ENCODE measurements around the gene XRCC6.
"Not testable (repeated sequence)": the region's sequence is repeated elsewhere in the genome, so short reads cannot be mapped to it uniquely, and the experiment has no call there.

The XRCC6 gene

DNA sequence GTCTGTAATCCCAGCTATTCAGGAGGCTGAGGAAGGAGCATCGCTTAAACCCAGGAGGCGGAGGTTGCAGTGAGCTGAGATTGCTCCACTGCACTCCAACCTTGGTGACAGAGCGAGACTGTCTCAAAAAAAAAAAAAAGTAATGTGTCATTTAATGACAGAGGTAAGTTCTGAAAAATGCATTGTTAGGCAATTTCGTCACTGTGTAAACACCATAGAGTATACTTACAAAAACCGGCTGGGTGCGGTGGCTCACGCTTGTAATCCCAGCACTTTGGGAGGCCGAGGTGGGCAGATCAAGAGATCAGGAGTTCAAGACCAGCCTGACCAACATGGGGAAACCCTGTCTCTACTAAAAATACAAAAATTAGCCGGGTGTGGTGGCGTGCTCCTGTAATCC, 51.0 kb downstream of the XRCC6 start:
- not testable (repeated sequence) for DNase-seq (ENCODE audit: low read depth); H3K27me3 ChIP-seq (replicated peaks; ENCODE audit: control insufficient read depth, insufficient read depth, low read length); H3K4me3 ChIP-seq (ENCODE audit: low read length); H3K9ac ChIP-seq (ENCODE audit: low read length); H3K9me3 ChIP-seq (ENCODE audit: control insufficient read depth, low read length); H3K4me1 ChIP-seq (ENCODE audit: control insufficient read depth, insufficient read depth, low read length)
- H3K36me3 ChIP-seq (ENCODE audit: control insufficient read depth, insufficient read depth, low read length, severe bottlenecking) = peaks cover 33% of the 10 kb centered on the region

DNA sequence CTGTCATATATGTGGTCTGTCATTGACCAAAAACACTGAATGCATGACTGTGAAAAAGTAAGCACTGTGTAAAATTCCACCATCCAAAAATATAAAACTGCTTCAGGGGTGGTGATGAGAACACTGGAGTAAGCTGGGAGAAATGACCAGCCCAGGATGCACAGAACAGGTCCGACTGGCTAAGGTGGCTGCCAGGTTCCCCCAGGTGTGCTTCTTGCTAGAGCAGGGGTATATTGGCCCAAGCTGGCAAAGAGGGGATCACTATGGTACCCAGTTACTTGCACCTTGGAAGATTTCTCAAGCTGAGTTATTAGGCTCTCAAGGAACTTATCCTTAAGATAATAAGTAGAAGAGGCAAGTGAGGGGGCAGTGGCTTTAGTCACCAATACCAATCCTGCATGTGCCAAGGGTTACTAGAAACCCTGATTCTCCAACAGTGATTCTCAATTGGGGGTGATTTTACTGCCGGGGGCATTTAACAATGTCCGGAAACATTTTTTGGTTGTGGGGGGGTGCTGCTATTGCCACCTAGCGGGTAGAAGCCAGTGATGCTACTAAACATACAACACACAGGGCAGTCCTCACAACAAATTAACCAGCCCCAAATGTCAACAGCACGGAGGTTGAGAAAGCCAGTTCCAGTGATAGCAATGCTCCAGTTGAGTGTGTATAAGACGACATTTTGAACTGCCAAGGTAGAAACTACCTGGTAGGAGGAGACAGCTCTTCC, 51.9 kb downstream of the XRCC6 start:
- DNase-seq (ENCODE audit: low read depth) = no peak
- no peaks in the 10 kb centered on the region for H3K9me3 ChIP-seq (ENCODE audit: control insufficient read depth, low read length)
- H3K27me3 ChIP-seq (replicated peaks; ENCODE audit: control insufficient read depth, insufficient read depth, low read length) = no peaks in the 10 kb centered on the region
- no peak overlapping the region for H3K4me3 ChIP-seq (ENCODE audit: low read length)
- no peaks in the 10 kb centered on the region for H3K4me1 ChIP-seq (ENCODE audit: control insufficient read depth, insufficient read depth, low read length)
- peaks cover 34% of the 10 kb centered on the region for H3K36me3 ChIP-seq (ENCODE audit: control insufficient read depth, insufficient read depth, low read length, severe bottlenecking)
- H3K9ac ChIP-seq (ENCODE audit: low read length) = no peak overlapping the region

DNA sequence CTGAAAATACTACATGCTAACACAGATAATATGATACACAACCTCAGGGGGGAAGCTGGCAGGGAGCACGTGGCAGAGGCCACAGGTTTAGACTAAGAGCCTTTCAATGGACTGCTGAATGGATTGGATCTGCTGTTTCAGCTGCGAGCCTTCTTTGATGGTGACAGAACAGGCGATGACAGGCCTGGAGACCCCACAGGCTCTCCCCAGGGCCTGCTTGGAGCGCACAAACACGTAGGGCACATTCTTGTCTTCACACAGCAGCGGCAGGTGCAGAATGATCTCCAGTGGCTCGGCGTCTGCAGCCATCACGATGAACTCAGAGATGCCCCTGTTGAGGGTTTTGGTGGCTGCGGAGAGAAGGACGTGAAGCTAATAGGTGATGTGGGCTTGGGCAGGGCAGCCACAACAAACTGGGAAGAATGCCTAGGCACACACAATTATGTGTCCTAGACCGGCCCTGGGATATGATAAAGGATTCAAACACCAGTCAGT, 53.8 kb downstream of the XRCC6 start:
- Histone ChIP-seq H3K9ac (ENCODE audit: low read length) (no peak overlapping the region), H3K36me3 (ENCODE audit: control insufficient read depth, insufficient read depth, low read length, severe bottlenecking) (peaks cover 51% of the 10 kb centered on the region)

DNA sequence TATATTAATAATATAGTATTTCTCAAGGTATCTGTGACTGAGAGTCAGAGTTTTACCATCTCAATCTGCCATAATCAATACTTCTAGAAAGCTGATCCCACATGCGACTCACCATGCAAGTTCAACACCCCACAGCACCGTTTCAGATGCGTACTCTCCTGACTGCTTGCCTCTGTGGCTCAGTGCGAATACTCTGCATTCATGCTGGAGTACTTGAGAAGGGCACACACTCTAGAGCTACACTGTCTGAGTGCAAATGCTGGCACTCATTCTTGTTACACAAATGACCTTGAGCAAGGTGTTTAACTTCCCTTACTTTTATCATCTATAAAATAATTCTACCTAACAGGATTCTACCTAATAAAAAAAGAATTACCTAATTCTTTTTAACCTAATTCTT, 55.0 kb downstream of the XRCC6 start:
- Histone ChIP-seq H3K9ac (ENCODE audit: low read length) (no peak overlapping the region), H3K9me3 (ENCODE audit: control insufficient read depth, low read length) (no peaks in the 10 kb centered on the region), H3K4me1 (ENCODE audit: control insufficient read depth, insufficient read depth, low read length) (no peaks in the 10 kb centered on the region), H3K4me3 (ENCODE audit: low read length) (no peak overlapping the region), H3K27me3 (replicated peaks; ENCODE audit: control insufficient read depth, insufficient read depth, low read length) (no peaks in the 10 kb centered on the region), H3K36me3 (ENCODE audit: control insufficient read depth, insufficient read depth, low read length, severe bottlenecking) (peaks cover 58% of the 10 kb centered on the region)
- no peak for DNase-seq (ENCODE audit: low read depth)

More for the DNA sequence above, 53.8 kb downstream of the XRCC6 start:
- Histone ChIP-seq H3K4me1 (ENCODE audit: control insufficient read depth, insufficient read depth, low read length) (no peaks in the 10 kb centered on the region), H3K9me3 (ENCODE audit: control insufficient read depth, low read length) (no peaks in the 10 kb centered on the region), H3K27me3 (replicated peaks; ENCODE audit: control insufficient read depth, insufficient read depth, low read length) (no peaks in the 10 kb centered on the region), H3K4me3 (ENCODE audit: low read length) (no peak overlapping the region)
- DNase-seq (ENCODE audit: low read depth) = no peak

DNA sequence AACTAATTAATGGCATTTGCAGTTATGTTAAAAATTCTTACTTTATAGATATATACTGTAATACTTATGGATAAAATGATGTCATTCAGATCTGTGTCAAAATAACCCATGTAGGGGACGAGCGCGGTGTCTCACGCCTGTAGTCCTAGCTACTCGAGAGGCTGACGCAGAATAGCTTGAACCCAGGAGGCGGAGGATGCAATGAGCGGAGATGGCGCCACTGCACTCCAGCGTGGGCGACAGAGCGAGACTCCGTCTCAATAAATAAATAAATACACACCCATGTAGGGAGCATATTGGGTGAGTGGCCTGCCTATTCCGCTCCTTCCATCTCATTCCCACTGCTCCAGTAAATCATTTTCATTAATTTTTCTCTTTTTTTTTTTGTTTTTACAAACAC, 60.5 kb downstream of the XRCC6 start:
- Histone ChIP-seq H3K4me1 (ENCODE audit: control insufficient read depth, insufficient read depth, low read length) (peaks cover 4% of the 10 kb centered on the region), H3K4me3 (ENCODE audit: low read length) (peak overlapping the region; percentile 90), H3K9ac (ENCODE audit: low read length) (peak overlapping the region; percentile 91), H3K27me3 (replicated peaks; ENCODE audit: control insufficient read depth, insufficient read depth, low read length) (no peaks in the 10 kb centered on the region), H3K9me3 (ENCODE audit: control insufficient read depth, low read length) (no peaks in the 10 kb centered on the region), H3K36me3 (ENCODE audit: control insufficient read depth, insufficient read depth, low read length, severe bottlenecking) (peaks cover 30% of the 10 kb centered on the region)
- peak; percentile 36 for DNase-seq (ENCODE audit: low read depth)

DNA sequence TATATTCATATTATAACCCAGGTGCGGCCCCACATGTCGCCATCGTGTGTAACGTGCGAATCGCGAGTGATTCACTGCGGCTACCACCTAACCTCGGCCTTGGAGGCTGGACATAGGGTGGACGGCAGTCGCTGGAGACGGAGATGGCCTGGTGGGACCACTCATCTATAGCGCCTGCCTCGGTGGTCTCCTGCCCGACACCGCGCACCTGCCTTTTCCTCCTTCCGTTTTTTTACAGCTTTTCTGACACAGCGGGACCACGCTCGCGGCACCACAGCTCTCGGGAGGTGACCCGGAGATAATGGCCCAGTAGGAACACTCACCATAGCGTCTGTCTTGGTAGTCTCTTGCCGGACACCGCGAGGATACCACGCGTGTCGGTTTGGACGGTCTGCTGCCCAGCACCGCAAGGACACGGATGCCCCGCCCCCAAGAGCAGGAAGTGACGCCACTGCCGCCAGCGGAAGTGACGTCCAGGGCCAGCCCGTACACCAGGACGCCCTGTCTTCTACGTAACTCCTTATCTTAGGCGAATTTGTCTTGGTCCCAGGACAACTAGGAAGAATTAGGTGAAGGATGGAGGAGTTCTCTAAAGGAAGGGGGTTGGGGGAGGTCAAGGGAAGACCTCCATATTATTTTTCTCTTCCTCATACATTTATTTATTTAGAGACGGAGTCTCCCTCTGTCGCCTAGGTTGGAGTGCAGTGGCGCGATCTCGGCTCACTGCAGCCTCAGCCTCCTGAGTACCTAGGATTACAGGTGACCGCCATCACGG, 61.1 kb downstream of the XRCC6 start:
- peaks cover 8% of the 10 kb centered on the region for H3K4me1 ChIP-seq (ENCODE audit: control insufficient read depth, insufficient read depth, low read length)
- no peaks in the 10 kb centered on the region for H3K27me3 ChIP-seq (replicated peaks; ENCODE audit: control insufficient read depth, insufficient read depth, low read length)
- H3K4me3 ChIP-seq (ENCODE audit: low read length) = peak overlapping the region; percentile 90
- peak; percentile 90 for DNase-seq (ENCODE audit: low read depth)
- no peaks in the 10 kb centered on the region for H3K9me3 ChIP-seq (ENCODE audit: control insufficient read depth, low read length)
- peak overlapping the region; percentile 91 for H3K9ac ChIP-seq (ENCODE audit: low read length)
- peaks cover 24% of the 10 kb centered on the region for H3K36me3 ChIP-seq (ENCODE audit: control insufficient read depth, insufficient read depth, low read length, severe bottlenecking)

DNA sequence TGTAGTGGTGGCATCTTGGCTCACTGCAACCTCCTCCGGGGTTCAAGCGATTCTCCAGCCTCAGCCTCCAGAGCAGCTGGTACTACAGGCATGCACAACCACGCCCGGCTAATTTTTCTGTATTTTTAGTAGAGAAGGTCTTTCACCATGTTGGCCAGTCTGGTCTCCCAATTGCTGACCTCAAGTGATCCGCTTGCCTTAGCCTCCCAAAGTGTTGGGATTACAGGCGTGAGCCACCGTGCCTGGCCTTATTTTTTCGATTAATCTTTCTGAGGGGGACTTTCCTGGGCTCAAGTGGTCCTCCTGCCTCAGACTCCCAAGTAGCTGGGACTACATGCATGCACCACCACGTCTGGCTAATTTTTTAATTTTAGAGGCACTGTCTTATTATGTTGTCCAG, 62.0 kb downstream of the XRCC6 start:
- H3K27me3 ChIP-seq (replicated peaks; ENCODE audit: control insufficient read depth, insufficient read depth, low read length) = no peaks in the 10 kb centered on the region
- no peak for DNase-seq (ENCODE audit: low read depth)

DNA sequence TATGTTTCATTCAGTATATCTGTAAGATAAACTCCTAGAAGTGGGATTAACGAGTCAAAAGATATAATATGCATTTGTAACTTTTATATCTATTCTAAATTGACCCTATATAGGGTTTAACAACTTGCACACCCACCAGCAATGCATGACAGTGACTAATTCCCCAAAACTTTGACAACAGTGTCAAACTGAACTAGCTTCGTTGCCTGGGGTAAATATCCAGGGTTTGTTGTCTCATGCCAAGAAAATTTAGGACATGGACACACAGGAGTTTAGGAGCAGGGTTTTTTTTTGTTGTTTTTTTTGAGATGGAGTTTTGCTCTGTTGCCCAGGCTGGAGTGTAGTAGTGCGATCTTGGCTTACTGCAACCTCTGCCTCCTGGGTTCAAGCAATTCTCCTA, 62.5 kb downstream of the XRCC6 start:
- Histone ChIP-seq H3K27me3 (replicated peaks; ENCODE audit: control insufficient read depth, insufficient read depth, low read length) (no peaks in the 10 kb centered on the region), H3K36me3 (ENCODE audit: control insufficient read depth, insufficient read depth, low read length, severe bottlenecking) (peaks cover 18% of the 10 kb centered on the region), H3K9ac (ENCODE audit: low read length) (no peak overlapping the region), H3K4me3 (ENCODE audit: low read length) (no peak overlapping the region), H3K4me1 (ENCODE audit: control insufficient read depth, insufficient read depth, low read length) (peaks cover 9% of the 10 kb centered on the region), H3K9me3 (ENCODE audit: control insufficient read depth, low read length) (no peaks in the 10 kb centered on the region)
- peak; percentile 35 for DNase-seq (ENCODE audit: low read depth)

More for the DNA sequence above, 62.0 kb downstream of the XRCC6 start:
- Histone ChIP-seq H3K36me3 (ENCODE audit: control insufficient read depth, insufficient read depth, low read length, severe bottlenecking) (peaks cover 24% of the 10 kb centered on the region), H3K9ac (ENCODE audit: low read length) (peak overlapping the region; percentile 91), H3K4me3 (ENCODE audit: low read length) (peak overlapping the region; percentile 90), H3K4me1 (ENCODE audit: control insufficient read depth, insufficient read depth, low read length) (peaks cover 9% of the 10 kb centered on the region), H3K9me3 (ENCODE audit: control insufficient read depth, low read length) (no peaks in the 10 kb centered on the region)

DNA sequence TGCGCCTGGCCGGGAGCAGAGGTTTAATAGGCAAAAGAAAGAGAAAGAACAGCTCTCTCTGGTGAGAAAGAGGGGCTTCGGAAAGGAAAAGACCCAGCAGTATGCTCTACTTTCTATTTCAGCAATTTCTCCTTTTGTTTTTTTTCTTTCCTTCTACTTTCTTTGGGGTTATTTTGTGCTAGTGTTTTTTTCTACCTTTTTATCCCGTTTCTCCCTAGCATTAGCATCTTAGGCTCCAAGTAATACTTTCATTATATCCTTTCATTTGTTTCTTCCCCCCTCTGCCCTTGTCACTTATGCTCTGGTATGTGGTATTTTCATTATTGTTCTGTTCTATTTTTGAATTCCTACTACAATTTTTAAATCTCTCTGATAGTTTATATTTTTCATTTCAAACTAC, 63.1 kb downstream of the XRCC6 start:
- no peaks in the 10 kb centered on the region for H3K27me3 ChIP-seq (replicated peaks; ENCODE audit: control insufficient read depth, insufficient read depth, low read length)
- no peak for DNase-seq (ENCODE audit: low read depth)
- no peaks in the 10 kb centered on the region for H3K9me3 ChIP-seq (ENCODE audit: control insufficient read depth, low read length)
- no peak overlapping the region for H3K4me3 ChIP-seq (ENCODE audit: low read length)
- peaks cover 9% of the 10 kb centered on the region for H3K4me1 ChIP-seq (ENCODE audit: control insufficient read depth, insufficient read depth, low read length)
- H3K9ac ChIP-seq (ENCODE audit: low read length) = no peak overlapping the region
- peaks cover 13% of the 10 kb centered on the region for H3K36me3 ChIP-seq (ENCODE audit: control insufficient read depth, insufficient read depth, low read length, severe bottlenecking)

DNA sequence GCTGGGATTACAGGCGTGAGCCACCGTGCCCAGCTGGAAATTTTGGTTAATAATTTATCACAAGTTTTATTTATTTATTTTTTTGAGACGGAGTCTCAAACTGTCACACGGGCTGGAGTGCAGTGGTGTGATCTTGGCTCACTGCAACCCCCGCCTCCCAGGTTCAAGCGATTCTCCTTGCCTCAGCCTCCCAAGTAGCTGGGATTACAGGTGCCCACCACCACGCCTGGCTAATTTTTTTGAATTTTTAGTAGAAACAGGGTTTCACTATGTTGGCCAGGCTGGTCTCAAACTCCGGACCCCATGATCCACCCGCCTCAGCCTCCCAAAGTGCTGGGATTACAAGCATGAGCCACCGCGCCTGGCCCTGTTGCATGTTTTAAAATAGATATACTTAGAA, 65.8 kb downstream of the XRCC6 start:
- H3K4me1 ChIP-seq (ENCODE audit: control insufficient read depth, insufficient read depth, low read length); H3K27me3 ChIP-seq (replicated peaks; ENCODE audit: control insufficient read depth, insufficient read depth, low read length); DNase-seq (ENCODE audit: low read depth); H3K9me3 ChIP-seq (ENCODE audit: control insufficient read depth, low read length); H3K36me3 ChIP-seq (ENCODE audit: control insufficient read depth, insufficient read depth, low read length, severe bottlenecking): not testable (repeated sequence)
- H3K4me3 ChIP-seq (ENCODE audit: low read length) = peak overlapping the region; percentile 90
- H3K9ac ChIP-seq (ENCODE audit: low read length) = peak overlapping the region; percentile 95

DNA sequence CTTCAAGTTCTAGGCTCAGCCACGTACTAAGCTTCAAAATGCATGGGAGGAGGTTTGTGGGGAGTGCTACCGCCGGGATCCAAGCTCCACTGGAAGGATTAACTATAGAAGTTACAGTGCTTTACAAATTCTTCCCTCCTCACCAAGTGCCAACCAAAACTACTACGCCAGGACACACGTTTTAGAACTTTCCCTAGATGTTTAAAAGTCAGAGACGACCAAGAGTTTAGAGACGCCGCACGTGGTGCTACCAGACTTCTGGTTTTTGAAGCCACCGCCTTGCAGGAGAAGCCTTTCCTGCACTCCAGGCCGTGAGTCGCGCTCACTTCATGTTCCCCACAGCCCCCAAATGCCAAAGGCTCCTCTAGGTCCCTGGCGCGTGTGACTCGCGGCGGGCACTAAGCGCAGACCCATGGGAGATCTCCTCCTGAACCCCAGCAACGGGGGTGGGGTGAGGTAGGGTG, 66.8 kb downstream of the XRCC6 start:
- Histone ChIP-seq H3K9ac (ENCODE audit: low read length) (peak overlapping the region; percentile 95), H3K36me3 (ENCODE audit: control insufficient read depth, insufficient read depth, low read length, severe bottlenecking) (no peaks in the 10 kb centered on the region), H3K4me3 (ENCODE audit: low read length) (peak overlapping the region; percentile 90), H3K9me3 (ENCODE audit: control insufficient read depth, low read length) (no peaks in the 10 kb centered on the region), H3K4me1 (ENCODE audit: control insufficient read depth, insufficient read depth, low read length) (peaks cover 7% of the 10 kb centered on the region), H3K27me3 (replicated peaks; ENCODE audit: control insufficient read depth, insufficient read depth, low read length) (no peaks in the 10 kb centered on the region)
- peak; percentile 67 for DNase-seq (ENCODE audit: low read depth)

Data from adipocyte (in vitro differentiated cells).